Tibial artery (tissue), 4 donors: ENCODE measurements around the gene KIF21A.

Experiments
- DNase-seq, 2 donors: peaks; one replicate each; pipeline ENCODE4 v3.0.0-alpha.2; 2019
- H3K27ac ChIP-seq, 2 donors: fragments of 200-600 bp; sonication (generic) in 1 of 2; 1 replicate in 1 of 2; 2 replicates in 1 of 2; pipeline ENCODE4 v1.5.1; 2018 to 2019; ENCODE audit warnings: mild to moderate bottlenecking in 1 of 2
- H3K27me3 ChIP-seq, 2 donors: fragments of 200-600 bp; sonication (generic) in 1 of 2; one replicate each; pipeline versions ENCODE4 v1.5.1 to v1.6.0; 2016 to 2019
- H3K36me3 ChIP-seq, 3 donors: fragments of 200-600 bp; sonication (generic) in 2 of 3; one replicate each; pipeline ENCODE4 v1.5.1; 2016 to 2019; ENCODE audit warnings: mild to moderate bottlenecking in 2 of 3
- H3K4me1 ChIP-seq, 4 donors: fragments of 200-600 bp; sonication (generic) in 2 of 4; 1 replicate in 3 of 4; 2 replicates in 1 of 4; pipeline ENCODE4 v1.5.1; 2016 to 2019
- H3K4me3 ChIP-seq, 2 donors: fragments of 200-600 bp; sonication (generic) in 1 of 2; 1 replicate in 1 of 2; 2 replicates in 1 of 2; pipeline ENCODE4 v1.5.1; 2018 to 2019; ENCODE audit warnings: mild to moderate bottlenecking in 2 of 2
- H3K9me3 ChIP-seq, 3 donors: fragments of 200-600 bp; sonication (generic) in 1 of 3; one replicate each; pipeline ENCODE4 v1.5.1; 2016 to 2019
- intact Hi-C: fragments of 100-400 bp; cut with DNase I; formaldehyde crosslinking; loops from one replicate; pipeline ENCODE4 v1.15.0; 2023; ENCODE audit warnings: low total_unique reads
- TF ChIP-seq, protein P1 (sequence below), 2 experiments: fragments of 200-600 bp in 1 of 2; fragments of 450-650 bp in 1 of 2; IDR thresholded peaks; one replicate each; pipeline ENCODE4 v1.5.1; 2017 to 2019; ENCODE audit warnings: antibody characterized with exemption in 2 of 2, mild to moderate bottlenecking in 1 of 2, moderate library complexity in 1 of 2

KIF21A gene

DNA sequence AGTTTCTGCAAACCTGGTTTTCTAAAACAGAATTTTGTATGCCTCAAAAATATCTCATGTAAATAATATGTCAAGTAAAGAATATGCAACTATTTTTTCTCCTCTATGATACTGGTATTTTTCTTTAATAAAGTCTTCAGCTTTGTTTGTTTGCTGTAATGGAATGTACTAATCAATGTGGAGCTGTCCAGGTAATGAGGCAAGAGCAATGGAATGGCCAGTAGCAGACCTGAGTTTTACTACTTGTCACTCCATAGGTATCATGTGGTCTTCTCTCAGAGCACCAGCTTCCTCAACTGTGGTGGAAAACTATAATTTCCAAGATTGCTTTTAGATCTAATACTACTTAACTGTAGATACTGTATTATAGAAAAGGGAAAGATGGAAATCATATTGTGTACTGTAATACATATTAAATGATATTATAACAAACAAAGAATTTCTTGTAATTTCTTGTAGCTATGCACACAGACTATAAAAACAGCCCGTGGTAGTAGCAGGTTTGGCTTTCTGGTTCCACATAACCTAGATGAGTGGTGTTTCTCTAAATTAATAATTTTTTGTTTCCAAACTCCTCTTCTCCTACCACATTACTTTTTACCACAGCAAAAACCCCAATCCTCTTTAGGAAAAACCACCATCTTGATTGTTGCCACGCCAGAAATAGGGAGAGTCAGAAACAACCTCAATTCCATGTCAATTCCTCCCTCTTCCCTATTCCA is 70.6 kb downstream of the KIF21A start:
- H3K9me3 ChIP-seq: no peaks in the 10 kb centered on the region
- no peaks in the 10 kb centered on the region for H3K4me1 ChIP-seq
- no peaks in the 10 kb centered on the region for H3K27me3 ChIP-seq
- TF ChIP-seq, protein P1, sequence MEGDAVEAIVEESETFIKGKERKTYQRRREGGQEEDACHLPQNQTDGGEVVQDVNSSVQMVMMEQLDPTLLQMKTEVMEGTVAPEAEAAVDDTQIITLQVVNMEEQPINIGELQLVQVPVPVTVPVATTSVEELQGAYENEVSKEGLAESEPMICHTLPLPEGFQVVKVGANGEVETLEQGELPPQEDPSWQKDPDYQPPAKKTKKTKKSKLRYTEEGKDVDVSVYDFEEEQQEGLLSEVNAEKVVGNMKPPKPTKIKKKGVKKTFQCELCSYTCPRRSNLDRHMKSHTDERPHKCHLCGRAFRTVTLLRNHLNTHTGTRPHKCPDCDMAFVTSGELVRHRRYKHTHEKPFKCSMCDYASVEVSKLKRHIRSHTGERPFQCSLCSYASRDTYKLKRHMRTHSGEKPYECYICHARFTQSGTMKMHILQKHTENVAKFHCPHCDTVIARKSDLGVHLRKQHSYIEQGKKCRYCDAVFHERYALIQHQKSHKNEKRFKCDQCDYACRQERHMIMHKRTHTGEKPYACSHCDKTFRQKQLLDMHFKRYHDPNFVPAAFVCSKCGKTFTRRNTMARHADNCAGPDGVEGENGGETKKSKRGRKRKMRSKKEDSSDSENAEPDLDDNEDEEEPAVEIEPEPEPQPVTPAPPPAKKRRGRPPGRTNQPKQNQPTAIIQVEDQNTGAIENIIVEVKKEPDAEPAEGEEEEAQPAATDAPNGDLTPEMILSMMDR (IDR thresholded peaks at IDR 0.05): no peak
- no peak overlapping the region for H3K4me3 ChIP-seq
- intact Hi-C loops: no loop called here
- no peak overlapping the region for H3K27ac ChIP-seq
- peaks cover 0 to 5% (median 0%) of the 10 kb centered on the region in 3 donors for H3K36me3 ChIP-seq
- no peak for DNase-seq

GRCh38 chr12:39369756-39370155 is 73.2 kb downstream of the KIF21A start:
- Histone ChIP-seq H3K27ac (no peak overlapping the region), H3K4me3 (no peak overlapping the region), H3K36me3 (peaks cover 0 to 9% (median 0%) of the 10 kb centered on the region in 3 donors), H3K9me3 (no peaks in the 10 kb centered on the region), H3K4me1 (no peaks in the 10 kb centered on the region), H3K27me3 (no peaks in the 10 kb centered on the region)
- intact Hi-C loops: no loop called here
- TF ChIP-seq, protein P1 (IDR thresholded peaks at IDR 0.05): no peak
- DNase-seq: no peak

GRCh38 chr12:39368891-39369290 is 74.0 kb downstream of the KIF21A start:
- Histone ChIP-seq H3K36me3 (peaks cover 0 to 9% (median 0%) of the 10 kb centered on the region in 3 donors), H3K27me3 (no peaks in the 10 kb centered on the region), H3K4me1 (no peaks in the 10 kb centered on the region), H3K27ac (no peak overlapping the region), H3K9me3 (no peaks in the 10 kb centered on the region), H3K4me3 (no peak overlapping the region)
- DNase-seq: no peak
- TF ChIP-seq, protein P1 (IDR thresholded peaks at IDR 0.05): no peak
- intact Hi-C loops: no loop called here

DNA sequence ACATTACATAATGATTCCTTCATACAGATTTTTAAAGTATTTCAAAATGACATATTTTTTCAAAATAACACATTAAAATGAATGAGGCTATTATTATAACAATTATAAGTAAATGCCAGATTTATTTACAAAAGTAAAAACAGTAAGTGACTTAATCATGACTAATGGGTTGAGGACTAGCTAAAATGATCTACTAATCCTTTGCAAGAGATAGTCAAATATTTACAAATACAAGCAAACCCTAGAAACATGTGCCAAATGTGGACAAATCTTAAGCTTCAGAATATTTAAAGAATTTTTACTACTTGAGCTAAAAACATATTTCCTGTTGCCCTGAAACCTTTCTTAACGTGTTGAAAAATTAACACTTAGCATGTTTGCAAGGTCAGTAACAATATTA is 74.8 kb downstream of the KIF21A start:
- no peak overlapping the region for H3K27ac ChIP-seq
- H3K27me3 ChIP-seq: no peaks in the 10 kb centered on the region
- H3K4me1 ChIP-seq: no peaks in the 10 kb centered on the region
- no peak for DNase-seq
- TF ChIP-seq, protein P1 (IDR thresholded peaks at IDR 0.05): no peak
- intact Hi-C loops: no loop called here
- H3K36me3 ChIP-seq: peaks cover 0 to 9% (median 0%) of the 10 kb centered on the region in 3 donors
- no peak overlapping the region for H3K4me3 ChIP-seq
- no peaks in the 10 kb centered on the region for H3K9me3 ChIP-seq

- H3K4me1 ChIP-seq: no peaks in the 10 kb centered on the region
- no peak overlapping the region for H3K4me3 ChIP-seq
- DNase-seq: no peak
- H3K27ac ChIP-seq: no peak overlapping the region
- no peaks in the 10 kb centered on the region for H3K9me3 ChIP-seq
- peaks cover 0 to 9% (median 0%) of the 10 kb centered on the region in 3 donors for H3K36me3 ChIP-seq
- H3K27me3 ChIP-seq: no peaks in the 10 kb centered on the region
- TF ChIP-seq, protein P1 (IDR thresholded peaks at IDR 0.05): no peak
- intact Hi-C loops: no loop called here
Measured at GRCh38 chr12:39367494-39367893, 75.4 kb downstream of the KIF21A start.
